ENCODE measurements around the gene BAG2.

DNA sequence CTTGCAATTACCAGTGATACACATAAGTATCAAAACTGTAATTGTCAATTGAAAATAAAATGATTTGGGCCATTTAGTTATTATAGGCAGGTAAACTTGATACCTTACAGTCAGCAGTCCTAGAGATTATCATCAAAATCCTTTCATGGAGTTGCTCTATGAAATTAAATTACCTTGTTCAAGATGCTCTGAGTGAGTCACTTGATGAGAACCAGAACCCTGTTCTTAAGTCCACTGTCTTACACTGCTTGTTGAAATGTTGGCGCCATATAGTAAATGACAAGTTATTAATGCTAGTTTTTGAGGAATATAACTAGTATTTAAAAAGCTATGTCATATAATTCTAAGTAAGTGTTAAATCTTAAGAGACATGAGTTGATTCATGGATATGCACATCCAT lies 37.2 kb upstream of the BAG2 start:
- TF ChIP-seq, protein P1, sequence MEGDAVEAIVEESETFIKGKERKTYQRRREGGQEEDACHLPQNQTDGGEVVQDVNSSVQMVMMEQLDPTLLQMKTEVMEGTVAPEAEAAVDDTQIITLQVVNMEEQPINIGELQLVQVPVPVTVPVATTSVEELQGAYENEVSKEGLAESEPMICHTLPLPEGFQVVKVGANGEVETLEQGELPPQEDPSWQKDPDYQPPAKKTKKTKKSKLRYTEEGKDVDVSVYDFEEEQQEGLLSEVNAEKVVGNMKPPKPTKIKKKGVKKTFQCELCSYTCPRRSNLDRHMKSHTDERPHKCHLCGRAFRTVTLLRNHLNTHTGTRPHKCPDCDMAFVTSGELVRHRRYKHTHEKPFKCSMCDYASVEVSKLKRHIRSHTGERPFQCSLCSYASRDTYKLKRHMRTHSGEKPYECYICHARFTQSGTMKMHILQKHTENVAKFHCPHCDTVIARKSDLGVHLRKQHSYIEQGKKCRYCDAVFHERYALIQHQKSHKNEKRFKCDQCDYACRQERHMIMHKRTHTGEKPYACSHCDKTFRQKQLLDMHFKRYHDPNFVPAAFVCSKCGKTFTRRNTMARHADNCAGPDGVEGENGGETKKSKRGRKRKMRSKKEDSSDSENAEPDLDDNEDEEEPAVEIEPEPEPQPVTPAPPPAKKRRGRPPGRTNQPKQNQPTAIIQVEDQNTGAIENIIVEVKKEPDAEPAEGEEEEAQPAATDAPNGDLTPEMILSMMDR (IDR thresholded peaks at IDR 0.05): no peak
- TF ChIP-seq EZH2 (IDR thresholded peaks at IDR 0.05): no peak

All from neural progenitor cell (in vitro differentiated cells).